Activated T-cell treated with anti-CD3 and anti-CD28 coated beads for 48 hours (primary cell): ENCODE measurements around the gene SLC29A2.
A peak's percentile ranks its signal among the peaks of the same experiment; 100 is the strongest.
"Not testable (repeated sequence)": the region's sequence is repeated elsewhere in the genome, so short reads cannot be mapped to it uniquely, and the experiment has no call there.

Experiments used
- DNase-seq: peaks from one replicate; pipeline ENCODE4 v3.0.0-alpha.2; 2020; ENCODE audit warnings: low read depth

Gene SLC29A2

GRCh38 chr11:66384316-66384715 is 12.8 kb upstream of the SLC29A2 start:
- not testable (repeated sequence) for DNase-seq

GRCh38 chr11:66380264-66380663 is 8.7 kb upstream of the SLC29A2 start:
- DNase-seq: not testable (repeated sequence)

- DNase-seq: not testable (repeated sequence)
These were observed 2.2 kb upstream of the SLC29A2 start for GRCh38 chr11:66373690-66374287.

- DNase-seq: no peak
These were observed 1.7 kb upstream of the SLC29A2 start for GRCh38 chr11:66373265-66373664.

GRCh38 chr11:66369073-66369894 is 2.3 kb downstream of the SLC29A2 start:
- no peak for DNase-seq

GRCh38 chr11:66368484-66368883 is 3.1 kb downstream of the SLC29A2 start:
- no peak for DNase-seq

GRCh38 chr11:66367561-66368312 is 3.8 kb downstream of the SLC29A2 start:
- DNase-seq: no peak

GRCh38 chr11:66366844-66367477 is 4.6 kb downstream of the SLC29A2 start:
- no peak for DNase-seq

GRCh38 chr11:66365711-66366619 is 5.6 kb downstream of the SLC29A2 start:
- no peak for DNase-seq

- DNase-seq: no peak
These were observed 6.4 kb downstream of the SLC29A2 start for GRCh38 chr11:66365166-66365565.

GRCh38 chr11:66363805-66364535 is 7.6 kb downstream of the SLC29A2 start:
- DNase-seq: peak; percentile 80

- DNase-seq: no peak
These were observed 8.4 kb downstream of the SLC29A2 start for GRCh38 chr11:66363187-66363601.

- DNase-seq: no peak
These were observed 8.9 kb downstream of the SLC29A2 start for GRCh38 chr11:66362481-66363147.

- DNase-seq: no peak
These were observed 10.0 kb downstream of the SLC29A2 start for GRCh38 chr11:66361502-66361941.

- DNase-seq: no peak
These were observed 11.0 kb downstream of the SLC29A2 start for GRCh38 chr11:66360406-66361073.

GRCh38 chr11:66359662-66360087 is 11.9 kb downstream of the SLC29A2 start:
- DNase-seq: no peak

- not testable (repeated sequence) for DNase-seq
These were observed 20.9 kb downstream of the SLC29A2 start for GRCh38 chr11:66350560-66351235.

GRCh38 chr11:66349084-66349386 is 22.5 kb downstream of the SLC29A2 start:
- no peak for DNase-seq
